Mucosa of descending colon (tissue), 3 donors: ENCODE results near the gene MELK. TPM values are rescaled to one million over a fixed set of nuclear protein-coding genes. Genes with fewer than 3 reads are reported as not detected.

Source experiments
- ATAC-seq: fragments of 200-7000 bp; cut with Tn5 transposase; one replicate; pipeline ENCODE4 v1.9.1; 2020; ENCODE audit warnings: mild to moderate bottlenecking, moderate library complexity
- DNase-seq, 3 donors: peaks; one replicate each; pipeline ENCODE4 v3.0.0-alpha.2; 2020
- H3K36me3 ChIP-seq: fragments of 200-600 bp; one replicate; pipeline ENCODE4 v1.8.0; 2021; ENCODE audit warnings: low read depth, mild to moderate bottlenecking
- H3K4me1 ChIP-seq: fragments of 200-600 bp; one replicate; pipeline ENCODE4 v1.8.0; 2021; ENCODE audit warnings: low read depth, mild to moderate bottlenecking
- H3K4me3 ChIP-seq: fragments of 200-600 bp; one replicate; pipeline ENCODE4 v1.8.0; 2021; ENCODE audit warnings: mild to moderate bottlenecking
- H3K9me3 ChIP-seq: fragments of 200-600 bp; one replicate; pipeline ENCODE4 v1.8.0; 2021; ENCODE audit warnings: mild to moderate bottlenecking
- intact Hi-C, 2 donors: fragments of 100-400 bp; cut with DNase I in 1 of 2; cut with micrococcal nuclease in 1 of 2; formaldehyde crosslinking; loops; one replicate each; pipeline versions ENCODE4 v1.11.0 to v1.11.1; 2022; cut with DNase I, micrococcal nuclease
- total RNA-seq, 3 donors: library from RNA; stranded (reverse); fragmentation: NEBNext Ultra II Directional in 2 of 3; extraction: Animal tissue kit (Norgen Biotek cat#: 25700) in 2 of 3; gene quantifications; one replicate each; pipeline versions ENCODE4 v1.2.1 to v1.2.4, GENCODE V29; 2021 to 2023
- TF ChIP-seq, protein P1 (sequence below): fragments of 200-600 bp; IDR thresholded peaks from one replicate; pipeline ENCODE4 v1.8.0; 2022; ENCODE audit warnings: antibody characterized with exemption, mild to moderate bottlenecking
- donor health status: DM: no; HTN: no; CAD: no; lungs with moderate emphysema.
- donor health status: DM: no; HTN: no; CAD: no.
- donor health status: DM: no; HTN: yes; CAD: no.

MELK gene
- total RNA-seq, 3 donors from 2014 or later: 2.5 to 13.8 (median 4.5) TPM

DNA sequence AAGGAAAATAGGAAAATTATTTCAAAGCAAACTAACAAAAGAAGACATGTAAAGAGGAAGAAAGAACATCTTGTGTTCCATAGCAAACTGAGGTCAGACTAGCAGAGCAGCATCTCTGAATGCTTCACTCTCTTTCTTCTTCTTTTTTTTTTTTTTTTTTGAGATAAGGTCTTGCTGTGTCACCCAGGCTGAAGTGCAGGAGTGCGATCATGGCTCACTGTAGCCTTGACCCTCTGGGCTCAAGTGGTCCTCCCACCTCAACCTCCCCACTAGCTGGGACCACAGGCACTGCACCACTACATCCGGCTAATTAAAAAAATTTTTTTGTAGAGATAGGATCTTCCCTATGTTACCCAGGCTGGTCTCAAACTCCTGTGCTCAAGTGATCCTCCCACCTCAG lies 36.6 kb downstream of the MELK start:
- ATAC-seq (no peak), DNase-seq (no peak)
- TF ChIP-seq, protein P1, sequence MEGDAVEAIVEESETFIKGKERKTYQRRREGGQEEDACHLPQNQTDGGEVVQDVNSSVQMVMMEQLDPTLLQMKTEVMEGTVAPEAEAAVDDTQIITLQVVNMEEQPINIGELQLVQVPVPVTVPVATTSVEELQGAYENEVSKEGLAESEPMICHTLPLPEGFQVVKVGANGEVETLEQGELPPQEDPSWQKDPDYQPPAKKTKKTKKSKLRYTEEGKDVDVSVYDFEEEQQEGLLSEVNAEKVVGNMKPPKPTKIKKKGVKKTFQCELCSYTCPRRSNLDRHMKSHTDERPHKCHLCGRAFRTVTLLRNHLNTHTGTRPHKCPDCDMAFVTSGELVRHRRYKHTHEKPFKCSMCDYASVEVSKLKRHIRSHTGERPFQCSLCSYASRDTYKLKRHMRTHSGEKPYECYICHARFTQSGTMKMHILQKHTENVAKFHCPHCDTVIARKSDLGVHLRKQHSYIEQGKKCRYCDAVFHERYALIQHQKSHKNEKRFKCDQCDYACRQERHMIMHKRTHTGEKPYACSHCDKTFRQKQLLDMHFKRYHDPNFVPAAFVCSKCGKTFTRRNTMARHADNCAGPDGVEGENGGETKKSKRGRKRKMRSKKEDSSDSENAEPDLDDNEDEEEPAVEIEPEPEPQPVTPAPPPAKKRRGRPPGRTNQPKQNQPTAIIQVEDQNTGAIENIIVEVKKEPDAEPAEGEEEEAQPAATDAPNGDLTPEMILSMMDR: no peak
- intact Hi-C loops: no loop called here
- Histone ChIP-seq H3K4me1 (no peaks in the 10 kb centered on the region), H3K4me3 (no peak overlapping the region), H3K36me3 (no peaks in the 10 kb centered on the region), H3K9me3 (no peaks in the 10 kb centered on the region)

- ATAC-seq (no peak), DNase-seq (no peak)
- no peak overlapping the region for H3K4me3 ChIP-seq
- no peaks in the 10 kb centered on the region for H3K36me3 ChIP-seq
- no peaks in the 10 kb centered on the region for H3K9me3 ChIP-seq
- H3K4me1 ChIP-seq: no peaks in the 10 kb centered on the region
- TF ChIP-seq, protein P1: no peak
- intact Hi-C loops: no loop called here
Observed at GRCh38 chr9:36622121-36622520, 49.4 kb downstream of the MELK start.

- TF ChIP-seq, protein P1: no peak
Observed at GRCh38 chr9:36623280-36623679, 50.6 kb downstream of the MELK start.

DNA sequence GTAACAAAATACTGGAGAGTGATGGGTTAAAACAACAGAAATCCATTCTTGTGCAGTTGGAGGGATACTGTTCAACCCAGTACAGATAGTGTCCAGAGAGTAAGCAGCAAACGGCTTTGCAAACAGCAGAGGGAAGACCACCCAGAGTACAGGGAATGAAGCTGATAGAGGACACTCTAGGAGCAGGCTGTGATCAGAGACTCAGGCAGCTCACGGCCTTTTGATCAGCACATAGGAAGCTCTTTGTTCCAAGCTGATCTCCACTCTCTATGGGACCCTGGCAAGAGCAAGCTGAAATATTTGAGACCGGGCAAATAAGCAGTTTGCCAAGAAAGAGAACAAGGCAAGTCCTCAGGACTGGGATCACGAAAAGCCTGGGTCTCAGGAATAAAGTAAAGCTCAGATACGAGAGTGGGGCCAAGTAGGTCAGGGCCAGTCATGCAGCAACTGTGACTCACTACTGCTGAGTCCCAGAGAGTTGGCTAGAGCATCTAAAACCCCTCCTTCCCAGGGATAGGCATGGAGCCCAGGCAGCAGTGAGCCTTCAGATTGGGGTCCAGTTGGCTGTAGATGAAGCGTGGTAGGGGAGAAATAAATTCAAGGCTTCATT lies 52.4 kb downstream of the MELK start:
- no peaks in the 10 kb centered on the region for H3K36me3 ChIP-seq
- no peak overlapping the region for H3K4me3 ChIP-seq
- H3K9me3 ChIP-seq: no peaks in the 10 kb centered on the region
- ATAC-seq (peak; percentile 35), DNase-seq (peak in 1 of 3 donors; percentile 6)
- intact Hi-C loops: no loop called here
- TF ChIP-seq, protein P1: no peak
- H3K4me1 ChIP-seq: no peaks in the 10 kb centered on the region

More at GRCh38 chr9:36623280-36623679, 50.6 kb downstream of the MELK start:
- Histone ChIP-seq H3K4me3 (no peak overlapping the region), H3K36me3 (no peaks in the 10 kb centered on the region), H3K4me1 (no peaks in the 10 kb centered on the region), H3K9me3 (no peaks in the 10 kb centered on the region)
- intact Hi-C loops: no loop called here
- DNase-seq (no peak), ATAC-seq (no peak)

DNA sequence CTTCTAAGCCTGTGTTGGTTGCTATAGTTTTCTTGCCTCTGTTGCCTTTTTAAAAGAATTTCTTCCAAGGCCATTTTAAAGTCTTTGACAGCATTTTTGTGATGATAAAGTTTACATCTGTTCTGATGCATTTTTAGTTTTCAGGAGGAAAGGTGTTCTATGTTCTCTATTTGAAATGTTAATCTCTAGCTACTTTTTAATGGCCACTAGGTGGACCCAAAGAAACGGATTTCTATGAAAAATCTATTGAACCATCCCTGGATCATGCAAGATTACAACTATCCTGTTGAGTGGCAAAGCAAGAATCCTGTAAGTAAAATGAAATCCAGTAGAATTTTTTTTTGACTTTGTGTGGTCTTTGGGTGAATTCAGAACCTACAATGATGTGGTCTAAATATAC lies 60.2 kb downstream of the MELK start:
- Histone ChIP-seq H3K4me1 (no peaks in the 10 kb centered on the region), H3K36me3 (no peaks in the 10 kb centered on the region), H3K4me3 (no peak overlapping the region), H3K9me3 (no peaks in the 10 kb centered on the region)
- DNase-seq (peak in 1 of 3 donors; percentile 8), ATAC-seq (no peak)
- TF ChIP-seq, protein P1: no peak
- intact Hi-C loops: loop anchor here in 1 of 2 donors (2.0 kb wide), 1 partner anchor 96 kb away; no protein-coding TSS in a partner anchor
